K562 (cell line): ENCODE measurements around the gene FANCC. TPM values are rescaled to one million over a fixed set of nuclear protein-coding genes. Genes with fewer than 3 reads are reported as not detected.

Experiments
- ATAC-seq: fragments of 200-7000 bp; cut with Tn5 transposase; 3 replicates; pipeline ENCODE4 v1.9.1; 2020; ENCODE audit warnings: moderate library complexity
- BruUV-seq: library from RNA; stranded (reverse); fragments of 400-500 nt; replicated peaks from 2 replicates; lab custom pipeline; 2021; lab: Mats Ljungman, UMichigan
- CTCF ChIA-PET: fragments of 300-600 bp; formaldehyde crosslinking; extraction: SDS; loops from one replicate; lab custom pipeline; 2021; ENCODE audit warnings: low intra/inter-chr PET ratio; lab: Yijun Ruan, JAX
- POLR2A ChIA-PET: fragments of 300-600, 350-650 bp; sonication (Branson Sonifier 250); formaldehyde crosslinking; extraction: SDS; loops from one replicate; lab custom pipeline; 2021; ENCODE audit warnings: antibody characterized with exemption, inconsistent platforms; lab: Yijun Ruan, JAX
- DNase-seq, 4 experiments: peaks; one replicate each; pipeline versions ENCODE4 v3.0.0 to v3.0.0-alpha.2; 2011 to 2018; ENCODE audit warnings: low spot score in 3 of 4, mixed read lengths in 3 of 4; ENCODE audit errors: extremely low read depth in 1 of 4
- FAIRE-seq: peaks from 2 replicates; lab custom pipeline; 2011; peaks lifted over from hg19 to GRCh38; lab: Jason Lieb, UNC
- H2AFZ ChIP-seq: 2 replicates; pipeline ENCODE4 v1.6.0; 2011; ENCODE audit warnings: low read depth, low read length, control low read depth, inconsistent platforms
- H3K27ac ChIP-seq: fragments of 200-600 bp; 3 replicates; pipeline ENCODE4 v1.8.0; 2011; ENCODE audit warnings: low read depth, mild to moderate bottlenecking, control low read depth, inconsistent platforms, low read length, moderate library complexity, mixed read lengths; ENCODE audit errors: extremely low read depth
- H3K27me3 ChIP-seq, 2 experiments: fragments of 300-600 bp in 1 of 2; 2 replicates in 1 of 2; 3 replicates in 1 of 2; pipeline versions ENCODE4 v1.6.0 to v1.8.0; 2011; ENCODE audit warnings: inconsistent platforms in 2 of 2, low read length in 2 of 2, mild to moderate bottlenecking in 1 of 2, mixed read lengths in 1 of 2, moderate library complexity in 1 of 2; ENCODE audit not compliant: control insufficient read depth in 2 of 2, insufficient read depth in 2 of 2
- H3K36me3 ChIP-seq: fragments of 300-600 bp; 3 replicates; pipeline ENCODE4 v1.8.0; 2011; ENCODE audit warnings: mild to moderate bottlenecking, low read length, inconsistent platforms; ENCODE audit not compliant: control insufficient read depth, insufficient read depth
- H3K4me1 ChIP-seq, 2 experiments: fragments of 200-600 bp in 1 of 2; replicated peaks in 1 of 2; 2 replicates in 1 of 2; 3 replicates in 1 of 2; pipeline versions ENCODE4 v1.5.1 to v1.8.0; 2011; ENCODE audit warnings: inconsistent platforms in 2 of 2, low read length in 2 of 2, mild to moderate bottlenecking in 1 of 2, mixed read lengths in 1 of 2, moderate library complexity in 1 of 2; ENCODE audit not compliant: control insufficient read depth in 2 of 2, insufficient read depth in 2 of 2
- H3K4me2 ChIP-seq: 2 replicates; pipeline ENCODE4 v1.6.1; 2011; ENCODE audit warnings: low read length, control low read depth, inconsistent platforms, mixed read lengths; ENCODE audit not compliant: insufficient read depth
- H3K4me3 ChIP-seq: fragments of 200-600 bp; sonication (generic), shearing (Covaris generic); 2 replicates; pipeline ENCODE4 v1.5.1; 2016; ENCODE audit warnings: control low read depth, inconsistent platforms
- H3K79me2 ChIP-seq: fragments of 200-600 bp; 3 replicates; pipeline ENCODE4 v1.8.0; 2011; ENCODE audit warnings: low read length, inconsistent platforms; ENCODE audit not compliant: control insufficient read depth, insufficient read depth
- H3K9ac ChIP-seq, 2 experiments: 2 replicates each; pipeline versions ENCODE4 v1.6.0 to v1.6.1; 2011; ENCODE audit warnings: low read depth in 2 of 2, low read length in 2 of 2, control low read depth in 1 of 2, inconsistent platforms in 1 of 2, mild to moderate bottlenecking in 1 of 2, mixed read lengths in 1 of 2; ENCODE audit not compliant: insufficient read depth in 1 of 2
- H3K9me1 ChIP-seq: one replicate; pipeline ENCODE4 v1.6.0; 2011; ENCODE audit warnings: inconsistent platforms, mild to moderate bottlenecking, low read length, moderate library complexity; ENCODE audit not compliant: control insufficient read depth, insufficient read depth
- H3K9me3 ChIP-seq: replicated peaks from 2 replicates; pipeline ENCODE4 v1.5.1; 2011; ENCODE audit warnings: low read depth, low read length, inconsistent platforms; ENCODE audit not compliant: control insufficient read depth, insufficient read depth
- H4K20me1 ChIP-seq: replicated peaks from 2 replicates; pipeline ENCODE4 v1.6.1; 2011; ENCODE audit warnings: low read length, inconsistent platforms, mixed read lengths; ENCODE audit not compliant: control insufficient read depth, insufficient read depth
- NR1H2 ChIP-seq: sonication (generic); formaldehyde crosslinking; IDR thresholded peaks from 2 replicates; pipeline ENCODE4 v1.4.0; 2020; ENCODE audit warnings: mild to moderate bottlenecking, missing genetic modification reagents
- NR2C2 ChIP-seq, 2 experiments: fragments of 200-800 bp in 1 of 2; sonication (Bioruptor generic) in 1 of 2; sonication (generic) in 1 of 2; formaldehyde crosslinking in 1 of 2; IDR thresholded peaks; 2 replicates each; pipeline versions ENCODE4 v1.6.1 to v1.8.0; 2016 to 2022; ENCODE audit warnings: mild to moderate bottlenecking in 1 of 2, missing compliant biosample characterization in 1 of 2, missing genetic modification characterization in 1 of 2, missing genetic modification reagents in 1 of 2
- RFX7 ChIP-seq: fragments of 250-450 bp; sonication (Bioruptor Pico); IDR thresholded peaks from 2 replicates; pipeline ENCODE4 v1.5.1; 2021; ENCODE audit warnings: mild to moderate bottlenecking
- SUPT5H ChIP-seq: fragments of 450-650 bp; IDR thresholded peaks from 2 replicates; pipeline ENCODE4 v1.6.1; 2016
- ZNF224 ChIP-seq: sonication (generic); formaldehyde crosslinking; IDR thresholded peaks from 2 replicates; pipeline ENCODE4 v1.8.0; 2022; ENCODE audit warnings: mild to moderate bottlenecking, missing genetic modification reagents
- ZNF639 ChIP-seq, 2 experiments: fragments of 200-800 bp in 1 of 2; sonication (Bioruptor generic) in 1 of 2; sonication (generic) in 1 of 2; formaldehyde crosslinking in 1 of 2; IDR thresholded peaks in 1 of 2; conservative IDR thresholded peaks in 1 of 2; 2 replicates each; pipeline versions ENCODE4 v1.5.0 to v1.6.1; 2016 to 2020; ENCODE audit warnings: missing compliant biosample characterization in 1 of 2, missing genetic modification characterization in 1 of 2, missing genetic modification reagents in 1 of 2
- WGBS: fragments of 100-300 bp; shearing (Covaris generic); methylation state at CpG from one replicate; pipeline ENCODE4 v1.1.6; 2016; ENCODE audit warnings: low coverage, mixed read lengths; ENCODE audit not compliant: insufficient coverage; ENCODE audit errors: missing lambda C conversion rate; 5-methylcytosine and 5-hydroxymethylcytosine counted together
- in situ Hi-C: fragments of 300-500 bp; cut with MboI; formaldehyde crosslinking; loops from 4 replicates; pipeline ENCODE4 v1.15.0; 2018; ENCODE audit warnings: inconsistent platforms, mixed read lengths
- intact Hi-C: fragments of 100-400 bp; cut with micrococcal nuclease; formaldehyde crosslinking; loops from 2 replicates; pipeline ENCODE4 v1.14.2; 2022
- polyA plus RNA-seq, 8 experiments: library from polyadenylated mRNA; depleted of rRNA in 4 of 8; stranded (reverse) in 5 of 8; unstranded in 3 of 8; fragments of >200 nt; fragmentation: Nextera tagmentation in 2 of 8; fragmentation: Illumina TruSeq in 1 of 8; extraction: Ambion mirVana in 2 of 8; extraction: Trizol in 1 of 8; gene quantifications; 2 replicates each; pipeline versions ENCODE4 v1.2.1 to v1.2.3, GENCODE V29; 2011 to 2014; ENCODE audit warnings: inconsistent platforms in 1 of 8, missing spikeins in 1 of 8
- total RNA-seq, 7 experiments: library from RNA; depleted of rRNA in 6 of 7; stranded (reverse); fragments of >200 nt in 6 of 7; fragmentation: Illumina TruSeq in 2 of 7; extraction: Trizol in 2 of 7; gene quantifications; 2 replicates each; pipeline versions ENCODE4 v1.2.1 to v1.2.3, GENCODE V29; 2011 to 2021; ENCODE audit warnings: low replicate concordance in 1 of 7
- TF ChIP-seq, protein P1 (sequence below): fragments of 450-650 bp; formaldehyde crosslinking; conservative IDR thresholded peaks from 2 replicates; pipeline ENCODE4 v1.4.0; 2022; ENCODE audit warnings: mild to moderate bottlenecking, missing genetic modification characterization
- TF ChIP-seq, protein P2 (sequence below): fragments of 250-450 bp; sonication (Bioruptor Pico); IDR thresholded peaks from 2 replicates; pipeline ENCODE4 v1.5.0; 2021; ENCODE audit warnings: mild to moderate bottlenecking, borderline replicate concordance
- TF ChIP-seq, protein P3 (sequence below): fragments of 250-450 bp; sonication (Bioruptor Pico); IDR thresholded peaks from 2 replicates; pipeline ENCODE4 v1.6.1; 2021; ENCODE audit warnings: mild to moderate bottlenecking
- TF ChIP-seq, protein P4 (sequence below): fragments of 250-450 bp; sonication (Bioruptor Pico); IDR thresholded peaks from 2 replicates; pipeline ENCODE4 v1.8.0; 2022; ENCODE audit warnings: inconsistent platforms, mild to moderate bottlenecking, moderate library complexity, borderline replicate concordance

FANCC gene
- total and polyA plus RNA-seq, 9 of the 15 experiments (the other 6 are each of a cell fraction or from before 2014, with no cell fraction given), result 4.6 to 18.4 (median 14.2) TPM

DNA sequence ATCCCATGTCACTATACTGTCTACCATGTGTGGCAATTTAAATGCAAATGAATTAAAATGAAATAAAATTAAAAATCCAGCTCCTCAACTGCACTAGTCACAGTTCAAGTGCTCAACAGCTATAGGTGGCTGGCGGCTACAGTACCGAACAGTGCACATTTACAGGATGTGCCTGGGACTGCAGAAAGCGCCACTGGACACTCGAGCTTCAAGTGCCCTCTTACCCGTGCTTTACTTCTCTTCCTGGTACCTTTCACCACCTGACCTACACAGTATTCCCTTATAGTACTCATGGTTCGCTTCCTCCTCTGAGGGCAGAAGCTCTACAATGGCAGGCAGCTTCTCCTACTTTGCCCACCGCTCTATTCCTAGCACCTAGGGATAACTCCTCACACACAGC, 166.6 kb downstream of the FANCC start:
- intact Hi-C loops, result no loop called here
- ATAC-seq (no peak), FAIRE-seq (no peak)
- H4K20me1 ChIP-seq, result no peaks in the 10 kb centered on the region
- no peak overlapping the region for H3K27ac ChIP-seq
- no peaks in the 10 kb centered on the region for H3K36me3 ChIP-seq
- no peaks in the 10 kb centered on the region for H3K9me1 ChIP-seq
- no peak for TF ChIP-seq NR2C2 (CRISPR knock-in tag; IDR thresholded peaks at IDR 0.05)
- TF ChIP-seq NR2C2 (tag; IDR thresholded peaks at IDR 0.05), result no peak
- no peak for TF ChIP-seq ZNF639 (CRISPR knock-in tag; conservative IDR thresholded peaks at IDR 0.05 in 1 of 2, IDR thresholded peaks at IDR 0.05 in 1 of 2)
- TF ChIP-seq RFX7 (CRISPR knock-in tag), result no peak
- TF ChIP-seq, protein P1, sequence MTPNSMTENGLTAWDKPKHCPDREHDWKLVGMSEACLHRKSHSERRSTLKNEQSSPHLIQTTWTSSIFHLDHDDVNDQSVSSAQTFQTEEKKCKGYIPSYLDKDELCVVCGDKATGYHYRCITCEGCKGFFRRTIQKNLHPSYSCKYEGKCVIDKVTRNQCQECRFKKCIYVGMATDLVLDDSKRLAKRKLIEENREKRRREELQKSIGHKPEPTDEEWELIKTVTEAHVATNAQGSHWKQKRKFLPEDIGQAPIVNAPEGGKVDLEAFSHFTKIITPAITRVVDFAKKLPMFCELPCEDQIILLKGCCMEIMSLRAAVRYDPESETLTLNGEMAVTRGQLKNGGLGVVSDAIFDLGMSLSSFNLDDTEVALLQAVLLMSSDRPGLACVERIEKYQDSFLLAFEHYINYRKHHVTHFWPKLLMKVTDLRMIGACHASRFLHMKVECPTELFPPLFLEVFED (CRISPR knock-in tag), result no peak
- TF ChIP-seq, protein P2, sequence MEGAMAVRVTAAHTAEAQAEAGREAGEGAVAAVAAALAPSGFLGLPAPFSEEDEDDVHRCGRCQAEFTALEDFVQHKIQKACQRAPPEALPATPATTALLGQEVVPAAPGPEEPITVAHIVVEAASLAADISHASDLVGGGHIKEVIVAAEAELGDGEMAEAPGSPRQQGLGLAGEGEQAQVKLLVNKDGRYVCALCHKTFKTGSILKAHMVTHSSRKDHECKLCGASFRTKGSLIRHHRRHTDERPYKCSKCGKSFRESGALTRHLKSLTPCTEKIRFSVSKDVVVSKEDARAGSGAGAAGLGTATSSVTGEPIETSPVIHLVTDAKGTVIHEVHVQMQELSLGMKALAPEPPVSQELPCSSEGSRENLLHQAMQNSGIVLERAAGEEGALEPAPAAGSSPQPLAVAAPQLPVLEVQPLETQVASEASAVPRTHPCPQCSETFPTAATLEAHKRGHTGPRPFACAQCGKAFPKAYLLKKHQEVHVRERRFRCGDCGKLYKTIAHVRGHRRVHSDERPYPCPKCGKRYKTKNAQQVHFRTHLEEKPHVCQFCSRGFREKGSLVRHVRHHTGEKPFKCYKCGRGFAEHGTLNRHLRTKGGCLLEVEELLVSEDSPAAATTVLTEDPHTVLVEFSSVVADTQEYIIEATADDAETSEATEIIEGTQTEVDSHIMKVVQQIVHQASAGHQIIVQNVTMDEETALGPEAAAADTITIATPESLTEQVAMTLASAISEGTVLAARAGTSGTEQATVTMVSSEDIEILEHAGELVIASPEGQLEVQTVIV (CRISPR knock-in tag), result no peak
- TF ChIP-seq, protein P3, sequence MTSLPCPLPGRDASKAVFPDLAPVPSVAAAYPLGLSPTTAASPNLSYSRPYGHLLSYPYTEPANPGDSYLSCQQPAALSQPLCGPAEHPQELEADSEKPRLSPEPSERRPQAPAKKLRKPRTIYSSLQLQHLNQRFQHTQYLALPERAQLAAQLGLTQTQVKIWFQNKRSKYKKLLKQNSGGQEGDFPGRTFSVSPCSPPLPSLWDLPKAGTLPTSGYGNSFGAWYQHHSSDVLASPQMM, result no peak
- no peak for TF ChIP-seq SUPT5H
- no peak for TF ChIP-seq NR1H2 (CRISPR knock-in tag)
- no peak for TF ChIP-seq ZNF224 (CRISPR knock-in tag)
- TF ChIP-seq, protein P4, sequence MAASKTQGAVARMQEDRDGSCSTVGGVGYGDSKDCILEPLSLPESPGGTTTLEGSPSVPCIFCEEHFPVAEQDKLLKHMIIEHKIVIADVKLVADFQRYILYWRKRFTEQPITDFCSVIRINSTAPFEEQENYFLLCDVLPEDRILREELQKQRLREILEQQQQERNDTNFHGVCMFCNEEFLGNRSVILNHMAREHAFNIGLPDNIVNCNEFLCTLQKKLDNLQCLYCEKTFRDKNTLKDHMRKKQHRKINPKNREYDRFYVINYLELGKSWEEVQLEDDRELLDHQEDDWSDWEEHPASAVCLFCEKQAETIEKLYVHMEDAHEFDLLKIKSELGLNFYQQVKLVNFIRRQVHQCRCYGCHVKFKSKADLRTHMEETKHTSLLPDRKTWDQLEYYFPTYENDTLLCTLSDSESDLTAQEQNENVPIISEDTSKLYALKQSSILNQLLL (CRISPR knock-in tag), result no peak
- TF ChIP-seq, all 486 proteins: peak for 0
- no peak for DNase-seq
- CTCF ChIA-PET, result no interaction called here
- POLR2A ChIA-PET, result interaction anchor here (0.6 kb wide), 1 partner anchor 8 kb away, joined by 3 read pairs; no protein-coding TSS in a partner anchor
- H3K9me3 ChIP-seq, result no peaks in the 10 kb centered on the region
- no peaks in the 10 kb centered on the region for H3K4me1 ChIP-seq
- H2AFZ ChIP-seq, result no peak overlapping the region
- no peak overlapping the region for H3K4me2 ChIP-seq
- no peaks in the 10 kb centered on the region for H3K27me3 ChIP-seq
- no peak overlapping the region for H3K9ac ChIP-seq
- 74% methylated on average over 7 of the region's 7 CpGs for WGBS
- in situ Hi-C loops, result no loop called here
- H3K79me2 ChIP-seq, result no peaks in the 10 kb centered on the region
- H3K4me3 ChIP-seq, result no peak overlapping the region
- BruUV-seq, result no TSS peak
